Measurements from ENCODE around the gene PRRT3. TPM values are rescaled to one million over a fixed set of nuclear protein-coding genes. Genes with fewer than 3 reads are reported as not detected.
"Not testable (repeated sequence)": the region's sequence is repeated elsewhere in the genome, so short reads cannot be mapped to it uniquely, and the experiment has no call there.

The PRRT3 gene
- total and polyA plus RNA-seq, 2 experiments from 2014 or later: 11.0 to 13.6 TPM

GRCh38 chr3:9903238-9903624 is 49.0 kb downstream of the PRRT3 start:
- Histone ChIP-seq H3K36me3 (no peaks in the 10 kb centered on the region), H3K4me3 (no peak overlapping the region), H3K27me3 (no peaks in the 10 kb centered on the region), H3K9me3 (ENCODE audit: low read depth) (no peaks in the 10 kb centered on the region), H3K27ac (no peak overlapping the region), H3K4me1 (ENCODE audit: low read depth) (no peaks in the 10 kb centered on the region)
- peak in 1 of 2 donors; percentile 33 for DNase-seq (ENCODE audit: low read depth in 1 of 2, low spot score in 1 of 2)
- TF ChIP-seq, protein P1, sequence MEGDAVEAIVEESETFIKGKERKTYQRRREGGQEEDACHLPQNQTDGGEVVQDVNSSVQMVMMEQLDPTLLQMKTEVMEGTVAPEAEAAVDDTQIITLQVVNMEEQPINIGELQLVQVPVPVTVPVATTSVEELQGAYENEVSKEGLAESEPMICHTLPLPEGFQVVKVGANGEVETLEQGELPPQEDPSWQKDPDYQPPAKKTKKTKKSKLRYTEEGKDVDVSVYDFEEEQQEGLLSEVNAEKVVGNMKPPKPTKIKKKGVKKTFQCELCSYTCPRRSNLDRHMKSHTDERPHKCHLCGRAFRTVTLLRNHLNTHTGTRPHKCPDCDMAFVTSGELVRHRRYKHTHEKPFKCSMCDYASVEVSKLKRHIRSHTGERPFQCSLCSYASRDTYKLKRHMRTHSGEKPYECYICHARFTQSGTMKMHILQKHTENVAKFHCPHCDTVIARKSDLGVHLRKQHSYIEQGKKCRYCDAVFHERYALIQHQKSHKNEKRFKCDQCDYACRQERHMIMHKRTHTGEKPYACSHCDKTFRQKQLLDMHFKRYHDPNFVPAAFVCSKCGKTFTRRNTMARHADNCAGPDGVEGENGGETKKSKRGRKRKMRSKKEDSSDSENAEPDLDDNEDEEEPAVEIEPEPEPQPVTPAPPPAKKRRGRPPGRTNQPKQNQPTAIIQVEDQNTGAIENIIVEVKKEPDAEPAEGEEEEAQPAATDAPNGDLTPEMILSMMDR (IDR thresholded peaks at IDR 0.05; ENCODE audit: low read depth, low read length): no peak

DNA sequence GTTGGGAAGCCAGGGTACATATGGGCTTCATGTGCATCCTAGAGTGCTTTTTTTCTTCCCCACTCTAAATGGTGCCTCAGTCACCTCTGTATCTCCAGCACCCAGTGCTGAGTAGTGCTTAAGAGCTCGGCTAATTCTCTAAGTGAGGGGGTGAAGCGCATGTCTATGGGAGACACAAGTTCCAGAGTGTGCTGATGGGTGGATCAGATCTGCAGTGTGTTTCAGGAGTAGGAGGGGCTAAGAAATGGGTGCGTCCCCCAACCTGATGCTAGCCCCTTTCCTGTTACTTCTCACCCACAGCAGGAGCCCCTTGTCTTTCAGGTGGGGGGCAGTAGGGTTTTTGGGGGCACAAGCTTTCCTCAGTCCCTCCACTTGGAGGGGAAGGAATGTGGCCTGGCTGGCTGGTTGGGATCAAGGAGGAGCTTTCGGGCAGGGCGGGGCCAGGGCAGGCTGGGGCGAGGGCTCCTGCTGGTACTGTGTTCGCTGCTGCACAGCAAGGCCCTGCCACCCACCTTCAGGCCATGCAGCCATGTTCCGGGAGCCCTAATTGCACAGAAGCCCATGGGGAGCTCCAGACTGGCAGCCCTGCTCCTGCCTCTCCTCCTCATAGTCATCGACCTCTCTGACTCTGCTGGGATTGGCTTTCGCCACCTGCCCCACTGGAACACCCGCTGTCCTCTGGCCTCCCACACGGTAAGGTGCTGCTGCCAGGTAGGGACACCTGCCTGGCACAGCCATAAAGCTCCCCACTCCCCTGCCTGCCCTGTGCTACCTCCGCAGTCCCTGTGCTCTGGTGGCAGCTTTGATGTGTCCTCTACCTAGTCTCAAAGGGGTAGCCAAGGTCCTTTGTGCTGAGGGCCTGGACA is 49.6 kb downstream of the PRRT3 start, which contains the start of gene IL17RE:
Gene IL17RE, plus strand, starts transcription at position 477 of the 866 bp plus-strand sequence. Its CDS starts 85 bp downstream, at position 562.
- no peaks in the 10 kb centered on the region for H3K27me3 ChIP-seq
- H3K9me3 ChIP-seq (ENCODE audit: low read depth): no peaks in the 10 kb centered on the region
- no peak within 1 kb of the TSS for H3K4me3 ChIP-seq
- H3K36me3 ChIP-seq: no peaks in the 10 kb centered on the region
- no peak for DNase-seq (ENCODE audit: low read depth in 1 of 2, low spot score in 1 of 2)
- peaks cover 1% of the 10 kb centered on the region for H3K4me1 ChIP-seq (ENCODE audit: low read depth)
- no peak within 1 kb of the TSS for H3K27ac ChIP-seq
- TF ChIP-seq, protein P1 (IDR thresholded peaks at IDR 0.05; ENCODE audit: low read depth, low read length): no peak

DNA sequence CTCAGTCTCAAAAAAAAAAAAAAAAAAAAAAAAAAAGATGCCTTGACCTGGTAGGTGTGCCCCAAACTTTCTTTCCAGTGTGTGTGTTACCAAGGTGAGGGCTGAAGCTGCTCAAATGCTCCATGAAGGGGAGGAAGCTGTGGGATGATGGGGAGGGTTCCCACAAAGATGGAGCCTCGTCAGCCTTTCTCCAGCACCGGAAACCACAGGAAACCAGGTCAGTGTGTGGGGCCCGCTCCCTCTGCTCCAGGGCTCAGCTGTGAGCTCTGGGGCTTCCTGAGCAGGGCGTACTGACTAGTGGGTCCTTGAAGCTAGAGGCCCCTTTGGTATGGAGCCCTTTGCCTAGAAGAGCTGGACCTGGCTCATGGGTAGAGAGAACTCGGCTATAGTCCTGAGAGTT is 50.2 kb downstream of the PRRT3 start:
- H3K27me3 ChIP-seq: no peaks in the 10 kb centered on the region
- no peak for DNase-seq (ENCODE audit: low read depth in 1 of 2, low spot score in 1 of 2)
- H3K9me3 ChIP-seq (ENCODE audit: low read depth): no peaks in the 10 kb centered on the region
- TF ChIP-seq, protein P1 (IDR thresholded peaks at IDR 0.05; ENCODE audit: low read depth, low read length): no peak
- H3K27ac ChIP-seq: no peak overlapping the region
- peaks cover 4% of the 10 kb centered on the region for H3K4me1 ChIP-seq (ENCODE audit: low read depth)
- H3K36me3 ChIP-seq: no peaks in the 10 kb centered on the region
- no peak overlapping the region for H3K4me3 ChIP-seq

DNA sequence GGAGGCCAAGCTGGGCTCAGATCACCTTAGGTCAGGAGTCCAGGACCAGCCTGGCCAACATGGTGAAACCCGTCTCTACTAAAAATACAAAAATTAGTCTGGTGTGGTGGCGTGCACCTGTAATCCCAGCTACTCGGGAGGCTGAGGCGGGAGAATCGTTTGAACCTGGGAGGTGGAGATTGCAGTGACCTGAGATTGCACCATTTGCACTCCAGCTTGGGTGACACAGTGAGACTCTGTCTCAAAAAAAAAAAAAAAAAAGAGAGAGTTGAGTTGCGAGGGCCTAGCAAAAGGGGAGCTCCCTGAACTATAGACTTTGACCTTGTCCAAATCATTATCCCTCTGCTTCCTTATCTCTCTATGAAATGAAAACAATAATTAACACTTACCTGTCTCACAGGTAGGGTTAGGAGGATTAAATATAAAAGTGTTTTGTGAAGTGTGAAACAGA is 51.2 kb downstream of the PRRT3 start:
- H3K4me3 ChIP-seq; H3K27ac ChIP-seq; H3K4me1 ChIP-seq (ENCODE audit: low read depth); H3K9me3 ChIP-seq (ENCODE audit: low read depth); DNase-seq (ENCODE audit: low read depth in 1 of 2, low spot score in 1 of 2); H3K27me3 ChIP-seq; H3K36me3 ChIP-seq: not testable (repeated sequence)

DNA sequence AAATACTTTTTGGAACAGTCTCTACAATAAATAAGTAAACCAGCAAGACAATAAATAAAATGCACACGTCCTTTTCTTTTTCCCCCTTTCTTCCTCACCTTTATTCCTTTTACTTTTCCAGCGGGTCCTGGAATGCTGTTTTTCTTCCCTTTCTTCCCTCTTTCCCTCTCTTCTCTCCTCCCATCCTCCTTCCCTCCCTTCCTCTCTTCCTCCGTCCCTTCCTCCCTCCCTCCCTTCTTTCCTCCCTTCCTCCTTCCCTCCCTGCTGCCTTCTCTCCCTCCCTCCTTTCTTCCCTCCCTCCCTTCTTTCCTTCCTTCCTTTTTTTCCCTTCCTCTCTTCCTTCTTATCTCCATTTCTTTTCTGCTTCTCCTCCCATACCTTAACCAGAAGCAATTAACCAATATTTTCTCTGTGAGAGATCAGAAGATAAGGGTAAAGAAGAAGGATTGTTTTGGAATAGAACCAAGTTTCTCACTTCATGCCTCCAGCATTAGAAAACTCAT is 52.9 kb downstream of the PRRT3 start:
- no peaks in the 10 kb centered on the region for H3K36me3 ChIP-seq
- H3K27me3 ChIP-seq: no peaks in the 10 kb centered on the region
- H3K9me3 ChIP-seq (ENCODE audit: low read depth): no peaks in the 10 kb centered on the region
- H3K4me1 ChIP-seq (ENCODE audit: low read depth): peaks cover 4% of the 10 kb centered on the region
- TF ChIP-seq, protein P1 (IDR thresholded peaks at IDR 0.05; ENCODE audit: low read depth, low read length): no peak
- no peak for DNase-seq (ENCODE audit: low read depth in 1 of 2, low spot score in 1 of 2)
- H3K4me3 ChIP-seq: no peak overlapping the region
- H3K27ac ChIP-seq: no peak overlapping the region
